ENCODE results near the gene EXOC7.
"Not testable (repeated sequence)": the region's sequence is repeated elsewhere in the genome, so short reads cannot be mapped to it uniquely, and the experiment has no call there.

EXOC7 gene

GRCh38 chr17:76044475-76045007 is 59.0 kb downstream of the EXOC7 start:
- DNase-seq (ENCODE audit: low spot score) = not testable (repeated sequence)

DNA sequence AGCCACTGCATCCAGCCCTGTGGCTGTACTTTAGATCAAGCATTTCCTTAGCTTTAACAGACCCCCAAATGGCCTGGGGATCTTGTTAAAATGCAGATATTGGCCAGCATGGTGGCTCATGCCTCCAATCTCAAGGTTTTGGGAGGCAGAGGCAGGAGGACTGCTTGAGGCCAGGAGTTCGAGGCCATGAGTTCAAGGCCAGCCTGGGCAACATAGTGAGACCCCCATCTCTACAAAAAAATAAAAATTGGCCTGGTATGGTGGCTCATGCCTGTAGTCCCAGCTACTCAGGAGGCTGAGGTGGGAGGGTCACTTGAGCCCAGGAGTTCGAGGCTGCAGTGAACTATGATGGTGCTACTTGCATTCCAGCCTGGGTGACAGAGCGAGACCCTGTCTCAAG is 60.7 kb downstream of the EXOC7 start:
- DNase-seq (ENCODE audit: low spot score) = not testable (repeated sequence)

DNA sequence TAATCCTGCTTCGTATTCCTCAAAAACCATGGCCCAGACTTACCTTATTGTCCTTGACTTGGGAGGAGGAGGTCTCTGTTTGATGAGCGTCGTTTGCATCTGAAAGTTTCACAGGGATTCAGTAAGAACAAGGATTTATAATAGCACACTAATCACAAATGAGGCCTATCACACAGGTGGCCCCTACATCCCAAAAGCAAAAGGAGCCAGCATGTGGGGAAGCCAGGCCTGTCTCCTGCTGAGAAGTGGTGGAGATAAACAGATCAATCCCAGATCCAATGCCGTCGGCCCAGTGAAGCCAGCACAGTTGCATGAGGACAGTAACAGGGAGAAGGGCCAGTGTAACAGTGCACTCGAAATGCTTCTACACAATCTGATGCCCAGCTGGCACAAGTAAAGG is 63.2 kb downstream of the EXOC7 start:
- no peak for DNase-seq (ENCODE audit: low spot score)

- no peak for DNase-seq (ENCODE audit: low spot score)
Measured at GRCh38 chr17:76039121-76039520, 64.5 kb downstream of the EXOC7 start.

DNA sequence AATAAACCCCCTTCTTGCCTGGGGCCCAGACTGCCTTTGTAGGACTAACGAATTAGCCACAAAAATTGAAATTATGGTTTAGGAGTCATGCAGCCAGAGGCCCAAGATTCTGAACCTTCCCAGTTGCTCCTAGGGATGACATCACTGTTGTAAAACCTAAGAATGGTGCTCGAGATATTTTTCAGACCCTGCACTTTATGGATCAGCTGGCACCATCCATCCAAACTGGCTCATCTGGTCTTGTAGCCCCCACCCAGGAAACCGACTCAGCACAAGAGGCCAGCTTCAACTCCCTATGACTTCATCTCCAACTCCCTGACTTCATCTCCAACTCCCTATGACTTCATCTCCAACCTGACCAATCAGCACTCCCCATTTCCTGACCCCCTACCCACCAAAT is 65.5 kb downstream of the EXOC7 start:
- no peak for DNase-seq (ENCODE audit: low spot score)

GRCh38 chr17:76036497-76037261 is 66.9 kb downstream of the EXOC7 start:
- no peak for DNase-seq (ENCODE audit: low spot score)

- no peak for DNase-seq (ENCODE audit: low spot score)
Measured at GRCh38 chr17:76034428-76035350, 68.9 kb downstream of the EXOC7 start.

GRCh38 chr17:76033139-76033538 is 70.4 kb downstream of the EXOC7 start:
- no peak for DNase-seq (ENCODE audit: low spot score)

GRCh38 chr17:76032780-76033108 is 70.8 kb downstream of the EXOC7 start:
- DNase-seq (ENCODE audit: low spot score) = no peak

DNA sequence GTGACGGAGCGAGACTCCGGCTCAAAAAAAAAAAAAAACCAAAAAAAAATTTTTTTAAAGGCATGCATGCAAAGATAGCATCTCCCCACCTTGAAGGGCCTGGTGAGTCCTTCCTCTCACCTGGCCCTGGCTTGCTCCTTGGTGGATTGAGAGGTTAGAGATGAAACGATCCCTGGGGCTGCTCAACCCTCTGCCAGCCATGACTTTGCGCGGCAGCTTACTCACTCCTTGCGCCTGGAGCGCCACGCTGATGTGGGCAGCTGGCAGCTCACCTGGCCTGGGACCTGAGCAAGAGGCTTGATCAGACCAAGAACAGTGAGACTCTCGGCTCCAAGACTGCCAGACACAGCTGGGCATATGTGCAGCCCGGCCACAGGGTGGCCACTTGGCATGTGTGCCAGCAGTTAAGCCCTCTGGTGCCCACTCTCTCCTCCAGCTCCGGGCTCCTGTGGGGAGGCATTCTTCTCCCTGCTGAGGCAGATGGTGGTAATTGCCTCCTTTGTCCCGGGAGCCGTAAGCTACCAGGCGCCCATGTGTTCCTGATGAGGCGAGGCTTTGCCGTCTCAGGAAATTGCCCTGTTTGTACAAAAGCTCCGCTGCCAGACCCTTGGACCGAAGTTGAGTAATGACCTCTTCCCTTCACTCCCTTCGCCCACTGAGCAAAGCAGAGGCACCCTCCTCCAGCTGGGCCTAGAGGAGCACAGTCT is 71.4 kb downstream of the EXOC7 start:
- no peak for DNase-seq (ENCODE audit: low spot score)

All from RKO (cell line).